Heart left ventricle (tissue), 13 donors: ENCODE data around the gene GAS7.

Source experiments
- POLR2A ChIP-seq, 2 donors: fragments of 450-650 bp; IDR thresholded peaks; one replicate each; pipeline ENCODE4 v1.6.1; 2017; ENCODE audit warnings: antibody characterized with exemption in 2 of 2, mild to moderate bottlenecking in 2 of 2, moderate library complexity in 2 of 2
- TF ChIP-seq, protein P1 (sequence below), 12 donors: fragments of 200-600 bp; sonication (generic) in 4 of 12; IDR thresholded peaks; one replicate each; pipeline versions ENCODE4 v1.5.0 to v1.8.0; 2018 to 2022; ENCODE audit warnings: antibody characterized with exemption in 12 of 12, mild to moderate bottlenecking in 5 of 12
- donor health status: ischemic (EF 13 %, LVEDD 7.1; RV severe dilation, severe dysfunction).
- donor health status: DM: no; HTN: yes; CAD: no.
- donor health status: DM: no; HTN: no; CAD: no.
- donor health status: ischemic (EF 25% LVEDD 6.9; RV normal size, moderate dysfunction).
- donor health status: ischemic (EF 25% LVEDD 5.7; RV mildly dilated, moderate dysfunction).
- donor health status: ischemic (EF 35%, LVEDD 5.7; RV mildly dilated, moderate dysfunction).
- donor health status: nonischemic (EF 11% LVEDD 7.7; RV severe dilation, severe dysfunction).
- donor health status: DM: yes; HTN: yes; CAD: no.
- donor health status: PGD.
- donor health status: ischemic (EF 29% LVEDD 5.4; RV normal size, mild dysfunction).
- donor health status: nonischemic (EF 23%, LVEDD 6.1; RV moderate dilation, normal function).

DNA sequence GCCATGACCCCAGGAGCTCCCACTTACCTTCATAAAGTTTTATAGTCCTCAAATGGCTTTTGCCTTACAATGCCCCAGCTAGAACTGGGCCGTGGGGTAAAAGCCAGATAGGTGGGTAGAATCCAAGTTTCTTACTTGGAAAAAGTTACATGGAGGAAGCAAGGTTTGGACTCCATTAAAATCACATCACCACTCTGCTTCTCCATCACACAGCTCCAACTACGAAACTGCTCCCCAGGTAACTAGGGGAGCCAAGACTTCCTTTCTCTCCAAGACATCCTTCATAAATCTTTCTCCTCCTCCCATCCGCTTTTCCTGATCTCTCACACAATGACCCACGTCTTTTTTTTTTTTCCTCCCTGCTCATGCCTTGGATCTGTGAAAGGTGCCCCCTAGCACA lies 162.5 kb downstream of the GAS7 start:
- TF ChIP-seq, protein P1, sequence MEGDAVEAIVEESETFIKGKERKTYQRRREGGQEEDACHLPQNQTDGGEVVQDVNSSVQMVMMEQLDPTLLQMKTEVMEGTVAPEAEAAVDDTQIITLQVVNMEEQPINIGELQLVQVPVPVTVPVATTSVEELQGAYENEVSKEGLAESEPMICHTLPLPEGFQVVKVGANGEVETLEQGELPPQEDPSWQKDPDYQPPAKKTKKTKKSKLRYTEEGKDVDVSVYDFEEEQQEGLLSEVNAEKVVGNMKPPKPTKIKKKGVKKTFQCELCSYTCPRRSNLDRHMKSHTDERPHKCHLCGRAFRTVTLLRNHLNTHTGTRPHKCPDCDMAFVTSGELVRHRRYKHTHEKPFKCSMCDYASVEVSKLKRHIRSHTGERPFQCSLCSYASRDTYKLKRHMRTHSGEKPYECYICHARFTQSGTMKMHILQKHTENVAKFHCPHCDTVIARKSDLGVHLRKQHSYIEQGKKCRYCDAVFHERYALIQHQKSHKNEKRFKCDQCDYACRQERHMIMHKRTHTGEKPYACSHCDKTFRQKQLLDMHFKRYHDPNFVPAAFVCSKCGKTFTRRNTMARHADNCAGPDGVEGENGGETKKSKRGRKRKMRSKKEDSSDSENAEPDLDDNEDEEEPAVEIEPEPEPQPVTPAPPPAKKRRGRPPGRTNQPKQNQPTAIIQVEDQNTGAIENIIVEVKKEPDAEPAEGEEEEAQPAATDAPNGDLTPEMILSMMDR (IDR thresholded peaks at IDR 0.05), result no peak
- no peak for TF ChIP-seq POLR2A (IDR thresholded peaks at IDR 0.05)
